ENCODE measurements around the gene TMEM245.
"Not testable (repeated sequence)": the region's sequence is repeated elsewhere in the genome, so short reads cannot be mapped to it uniquely, and the experiment has no call there.

The TMEM245 gene

DNA sequence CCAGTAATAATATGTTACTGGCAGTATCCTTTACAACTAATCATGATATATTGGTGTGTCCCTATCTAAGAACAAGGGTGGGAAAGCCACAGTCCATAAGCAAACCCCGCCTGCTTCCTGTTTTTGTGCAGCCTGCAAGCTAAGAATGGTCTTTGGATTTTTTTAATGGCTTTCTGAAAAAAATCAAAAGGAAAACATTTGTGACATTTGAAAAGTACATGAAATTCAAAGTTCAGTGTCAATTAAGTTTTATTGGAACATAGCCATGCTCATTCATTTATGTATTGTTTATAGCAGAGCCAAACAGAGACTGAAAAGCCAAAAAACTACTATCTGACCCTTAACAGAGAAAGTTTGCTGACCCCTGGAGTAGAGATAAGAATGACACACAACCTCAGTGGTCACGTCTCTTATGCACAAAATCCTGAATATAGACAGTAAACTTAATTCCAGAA lies 12.8 kb upstream of the TMEM245 start:
- DNase-seq (ENCODE audit: low spot score), result no peak

DNA sequence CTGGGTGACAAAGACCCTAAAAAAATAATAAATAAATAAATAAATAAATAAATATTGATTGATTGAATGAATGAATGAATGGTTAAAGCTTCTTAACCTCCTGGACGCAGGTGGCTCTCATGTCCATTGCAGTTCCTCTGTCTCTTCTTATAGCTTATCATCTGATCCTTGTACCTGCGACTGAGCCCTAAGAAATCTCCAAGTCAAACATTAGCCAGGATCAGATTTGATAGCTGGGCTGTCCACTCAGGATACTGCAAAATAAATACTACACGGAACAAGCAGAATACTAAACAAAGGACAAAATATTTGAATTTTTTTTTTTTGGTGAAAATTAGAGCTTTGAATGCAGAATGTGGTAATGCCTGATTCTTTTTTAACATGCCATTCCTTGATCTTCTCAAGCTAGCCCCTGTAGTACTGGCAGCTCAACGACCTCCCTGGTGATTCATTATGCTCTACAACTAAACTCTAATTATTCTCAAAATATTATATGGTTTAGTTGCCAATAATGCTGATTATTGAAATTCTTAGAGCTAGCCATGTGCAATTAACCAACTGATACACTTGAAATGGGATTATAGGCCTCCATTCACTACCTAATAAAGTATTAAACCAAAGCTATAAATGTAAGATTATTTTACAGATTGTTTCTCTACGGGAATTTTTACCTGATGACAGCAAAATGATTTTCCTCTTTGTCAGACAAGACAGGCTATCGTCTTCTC lies 9.9 kb upstream of the TMEM245 start:
- DNase-seq (ENCODE audit: low spot score), result no peak

DNA sequence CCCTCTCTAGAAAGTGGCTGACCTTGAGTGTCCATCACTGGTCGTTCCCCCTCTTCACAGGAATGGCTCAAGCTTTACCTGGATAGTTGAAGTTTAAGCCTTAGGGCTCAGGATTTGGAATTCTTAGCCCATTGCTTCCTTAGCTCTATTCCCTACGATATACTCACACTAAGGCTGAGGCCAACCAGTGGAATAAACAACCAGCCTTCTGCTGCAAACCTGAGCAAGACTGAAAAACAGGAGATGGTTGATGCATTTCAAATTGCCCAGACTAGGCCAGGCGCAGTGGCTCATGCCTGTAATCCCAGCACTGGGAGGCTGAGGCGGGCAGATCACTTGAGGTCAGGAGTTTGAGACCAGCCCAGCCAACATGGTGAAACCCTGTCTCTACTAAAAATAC lies 6.9 kb upstream of the TMEM245 start:
- DNase-seq (ENCODE audit: low spot score), result not testable (repeated sequence)

DNA sequence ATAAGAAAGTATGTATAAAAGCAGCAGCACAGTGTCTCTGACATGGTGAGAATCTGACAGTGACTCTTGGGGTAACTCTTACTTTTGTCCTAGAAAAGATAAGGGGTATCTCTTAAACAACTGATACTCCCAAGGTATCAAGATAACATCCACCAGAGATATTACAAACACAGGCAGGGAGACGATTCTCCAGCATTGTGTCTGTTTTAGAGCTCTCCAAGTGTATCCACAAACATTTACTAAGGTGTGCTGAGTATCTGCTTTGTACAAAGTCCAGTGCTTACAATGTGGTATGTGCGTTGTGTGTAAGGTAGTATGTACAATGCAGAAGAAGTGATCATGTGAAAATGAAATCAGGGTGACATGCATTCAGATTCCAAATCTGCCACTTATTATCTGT lies 4.4 kb upstream of the TMEM245 start:
- DNase-seq (ENCODE audit: low spot score), result no peak

DNA sequence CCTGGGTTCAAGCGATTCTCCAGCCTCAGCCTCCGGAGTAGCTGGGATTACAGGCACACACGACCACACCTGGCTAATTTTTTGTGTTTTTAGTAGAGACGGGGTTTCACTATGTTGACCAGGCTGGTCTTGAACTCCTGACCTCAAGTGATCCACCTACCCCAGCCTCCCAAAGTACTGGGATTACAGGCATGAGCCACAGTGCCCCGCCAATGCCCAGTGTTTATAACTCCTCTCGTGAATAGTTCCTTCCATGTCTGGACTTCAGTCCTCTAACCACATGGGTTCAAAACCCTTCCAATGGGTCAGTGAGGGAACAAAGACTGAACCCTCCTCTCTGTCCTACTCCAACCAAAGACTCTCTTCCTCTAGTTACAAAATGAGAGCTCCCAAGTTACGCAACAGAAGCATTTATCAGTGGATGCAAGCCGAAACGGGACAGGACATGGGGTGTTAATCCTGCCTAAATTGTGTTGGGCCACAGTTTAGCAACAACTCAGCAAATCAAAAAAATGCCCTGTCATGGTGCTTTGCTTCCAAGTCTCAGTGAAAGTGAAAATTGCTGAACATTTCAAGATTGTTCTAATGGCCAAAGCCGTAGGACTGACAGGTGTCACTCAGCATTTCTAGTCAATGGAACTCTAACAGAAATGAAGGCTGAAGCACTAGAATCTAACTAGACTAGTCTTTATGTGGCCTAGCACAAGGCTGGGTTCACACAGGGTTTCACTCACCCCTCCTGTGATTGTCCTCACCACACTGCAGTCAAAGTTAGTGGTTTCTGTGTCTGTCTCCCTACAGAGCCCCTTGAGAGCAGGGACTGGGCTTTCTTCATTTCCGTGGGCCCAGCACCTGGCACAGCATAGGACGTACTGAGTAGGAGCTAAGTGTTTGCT lies 3.2 kb upstream of the TMEM245 start:
- DNase-seq (ENCODE audit: low spot score), result no peak

DNA sequence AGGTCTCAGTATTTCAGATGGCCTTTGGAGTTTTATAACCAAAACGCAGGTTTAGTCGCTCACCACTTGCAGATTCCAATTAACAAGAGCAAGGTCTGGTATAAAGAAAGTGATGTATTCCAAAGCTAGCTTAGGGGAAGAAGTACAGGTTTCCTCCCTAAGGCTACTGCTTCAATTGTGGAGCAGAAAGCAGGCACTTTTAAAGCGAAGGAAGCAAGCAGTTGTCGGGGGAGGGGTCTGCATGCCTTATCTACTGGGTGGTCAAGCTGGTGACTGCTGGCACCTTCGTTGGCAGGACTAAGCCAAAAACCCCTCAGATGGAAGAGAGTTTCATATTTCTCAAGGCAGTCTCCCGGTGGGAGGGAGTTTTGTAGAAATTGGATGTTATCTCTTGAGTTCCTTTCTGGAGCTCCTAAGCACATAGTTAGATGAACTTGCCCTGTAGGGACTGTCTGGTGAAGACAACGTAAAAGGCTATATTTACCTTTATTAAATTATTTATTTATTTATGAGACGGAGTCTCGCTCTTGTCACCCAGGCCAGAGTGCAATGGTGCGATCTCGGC lies 1.6 kb upstream of the TMEM245 start:
- no peak for DNase-seq (ENCODE audit: low spot score)

DNA sequence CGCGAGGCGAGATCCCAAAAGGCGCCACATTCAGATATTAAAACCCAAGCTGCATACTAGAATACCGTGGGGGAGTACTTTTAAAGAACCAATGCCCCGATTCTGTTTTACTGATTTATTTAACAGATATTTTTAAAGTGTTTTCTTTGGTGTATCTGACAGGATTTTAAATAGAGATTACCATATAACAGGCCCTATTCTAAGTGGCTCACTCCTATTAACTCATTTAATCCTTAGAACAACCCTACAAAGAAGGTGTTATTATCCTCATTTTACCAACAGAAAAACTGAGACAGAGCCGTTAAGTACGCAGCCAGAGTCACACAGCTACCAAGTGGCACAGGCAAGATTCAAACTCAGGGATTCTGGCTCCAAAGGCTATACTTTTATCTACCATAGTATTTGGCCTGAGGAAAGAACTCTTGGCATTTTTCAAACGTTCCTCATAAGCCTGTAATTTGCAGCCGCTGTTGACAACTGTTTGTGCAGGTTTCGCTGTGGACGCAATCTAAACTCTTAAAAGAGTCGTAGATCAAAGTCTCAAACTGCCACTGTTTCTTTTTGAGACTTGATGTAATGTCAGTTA lies 550 bp upstream of the TMEM245 start:
- DNase-seq (ENCODE audit: low spot score), result no peak

DNA sequence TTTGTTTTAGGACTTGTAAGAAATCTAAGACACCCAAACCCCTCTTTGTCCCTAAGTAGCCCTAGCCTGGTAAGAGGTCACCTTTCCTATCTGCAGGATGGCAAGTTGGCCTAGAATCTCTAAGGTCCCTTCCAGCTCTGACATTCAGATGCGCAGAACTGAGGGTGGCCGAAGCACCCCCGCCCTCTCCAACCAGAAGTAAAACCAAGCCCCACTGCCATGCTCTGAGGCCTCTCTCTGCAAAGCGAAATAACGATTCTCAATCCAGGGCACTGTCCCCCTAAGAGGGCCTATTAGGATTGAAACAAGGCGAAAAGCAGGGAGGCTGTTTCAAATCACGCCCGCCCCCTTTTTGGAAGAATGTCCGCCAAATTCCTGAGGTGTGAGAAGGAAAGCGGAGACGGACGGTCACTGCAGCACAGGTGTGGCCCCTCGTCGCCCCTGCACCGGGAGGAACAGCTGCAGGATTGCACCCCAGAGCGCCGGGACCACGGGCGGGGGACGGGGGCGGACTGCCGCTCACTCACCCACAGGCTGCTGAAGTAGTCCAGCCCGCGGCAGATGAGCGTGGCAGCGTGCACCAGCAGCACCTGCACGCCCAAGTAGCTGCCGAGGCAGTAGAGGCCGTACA lies 824 bp downstream of the TMEM245 start:
- DNase-seq (ENCODE audit: low spot score), result peak; percentile 43

DNA sequence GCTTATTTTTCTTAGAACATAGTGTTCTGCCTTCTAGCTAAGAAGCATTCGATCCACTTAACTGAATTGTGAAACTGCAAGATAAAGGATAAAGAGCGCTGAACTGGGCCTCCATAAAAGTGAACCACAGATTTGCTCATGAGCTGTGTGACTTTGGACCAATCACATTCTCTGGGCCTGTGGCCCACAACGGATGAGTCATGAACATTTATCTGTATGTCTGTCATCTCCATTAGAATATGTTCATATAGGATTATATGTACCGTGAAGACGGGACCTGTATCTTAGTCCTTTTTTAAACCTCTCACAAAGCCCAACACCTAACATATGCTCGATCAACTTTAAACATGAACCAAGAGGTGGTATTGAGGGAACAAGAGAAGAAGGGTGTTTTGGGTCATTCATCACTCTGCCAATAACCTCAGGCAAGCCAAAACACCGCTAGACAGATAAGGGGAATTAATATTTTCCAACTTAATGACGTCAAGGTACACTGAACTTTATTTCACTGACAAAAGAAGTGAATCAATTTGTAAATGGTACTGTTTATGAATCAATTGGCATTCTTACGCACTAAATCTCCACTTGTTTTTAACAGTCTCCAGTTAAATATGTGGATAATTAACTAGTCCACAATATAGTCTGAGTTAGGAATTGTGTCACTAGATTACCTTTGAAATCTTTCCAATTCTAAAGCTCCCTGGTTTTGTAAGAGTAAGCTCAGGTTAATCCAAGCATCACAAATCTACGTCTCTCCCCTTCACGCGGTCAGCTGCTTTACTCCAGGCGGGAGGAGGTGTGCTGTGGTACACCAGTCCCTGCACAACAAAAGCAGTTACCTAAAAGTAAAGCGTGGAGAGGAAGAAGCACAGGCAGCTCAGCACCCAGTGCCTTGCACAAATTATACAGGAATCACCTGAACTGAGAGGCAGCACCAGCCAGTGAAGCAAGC lies 1.6 kb downstream of the TMEM245 start:
- DNase-seq (ENCODE audit: low spot score), result peak; percentile 90

DNA sequence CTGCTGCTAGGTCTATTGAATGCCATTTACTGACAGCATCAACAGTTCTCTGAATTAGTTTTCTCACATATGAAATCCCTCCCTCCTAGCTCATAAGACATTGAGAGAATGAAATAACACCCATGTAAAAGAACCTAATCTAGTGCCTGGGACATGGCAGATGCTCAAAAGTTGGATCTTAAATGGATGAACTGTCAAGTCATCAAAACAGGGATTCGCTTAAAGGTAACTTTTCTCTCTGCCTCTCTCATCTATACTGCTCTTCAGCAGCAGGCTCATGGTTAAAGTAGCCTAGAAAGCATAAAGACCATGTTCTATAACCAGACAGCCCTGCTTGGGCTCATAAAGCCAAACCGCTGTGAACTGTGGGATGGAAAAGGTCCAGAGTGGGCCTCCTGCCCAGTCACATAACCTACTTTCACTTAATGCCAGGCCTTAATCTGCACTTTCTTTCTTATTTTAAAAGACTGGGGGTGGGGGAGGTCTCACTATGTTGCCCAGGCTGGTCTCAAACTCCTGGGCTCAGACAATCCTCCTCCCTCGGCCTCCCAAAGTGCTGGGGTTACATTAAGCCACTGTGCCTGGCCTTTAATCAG lies 3.7 kb downstream of the TMEM245 start:
- DNase-seq (ENCODE audit: low spot score), result no peak

DNA sequence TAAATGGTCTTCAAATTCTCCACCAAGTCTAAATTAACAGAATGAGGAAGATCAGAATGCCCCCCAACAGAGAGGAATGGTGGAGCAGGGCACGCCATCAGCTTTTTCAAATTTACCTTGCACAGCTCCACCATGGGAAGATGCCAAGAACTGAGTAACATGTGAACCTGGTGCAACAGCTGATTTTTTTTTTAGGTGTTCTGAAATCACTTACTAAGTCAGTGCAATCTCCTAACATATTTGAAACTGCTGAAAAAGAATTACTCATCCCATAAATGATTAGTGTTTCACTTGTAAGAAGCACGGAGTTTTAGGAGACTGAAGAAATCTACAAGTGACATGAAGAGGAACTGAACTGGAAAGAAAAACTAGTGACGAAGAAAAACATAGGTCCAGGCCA lies 5.1 kb downstream of the TMEM245 start:
- DNase-seq (ENCODE audit: low spot score), result peak; percentile 97

DNA sequence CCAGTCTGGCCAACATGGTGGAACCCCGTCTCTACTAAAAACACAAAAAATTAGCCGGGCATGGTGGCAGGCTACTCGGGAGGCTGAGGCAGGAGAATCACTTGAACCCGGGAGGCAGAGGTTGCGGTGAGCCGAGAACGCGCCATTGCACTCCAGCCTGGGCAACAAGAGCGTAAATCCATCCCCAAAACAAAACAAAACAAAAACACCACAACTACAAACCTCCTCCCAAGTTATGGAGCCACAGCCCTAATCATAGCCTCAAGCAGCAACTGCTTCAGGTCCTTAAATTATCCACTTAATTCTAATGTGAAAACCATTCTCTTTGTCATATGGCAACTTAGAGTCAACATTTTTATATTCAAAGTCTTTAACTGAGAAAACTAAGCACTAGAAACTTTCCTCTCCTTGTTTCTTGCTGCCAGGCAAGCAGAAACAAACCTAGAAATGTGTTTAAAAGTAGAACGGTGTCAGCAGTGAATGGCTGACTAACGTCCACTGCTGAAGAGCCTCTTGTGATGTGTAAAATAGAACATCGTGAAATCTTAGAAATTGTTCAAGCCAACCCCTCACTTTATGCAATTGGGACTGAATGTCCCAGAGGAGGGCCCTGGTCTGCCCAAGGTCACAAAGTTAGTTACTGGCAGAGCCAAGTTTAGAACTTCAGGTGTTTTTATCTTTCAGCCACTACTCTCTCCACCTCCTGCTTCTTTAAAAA lies 5.7 kb downstream of the TMEM245 start:
- no peak for DNase-seq (ENCODE audit: low spot score)

DNA sequence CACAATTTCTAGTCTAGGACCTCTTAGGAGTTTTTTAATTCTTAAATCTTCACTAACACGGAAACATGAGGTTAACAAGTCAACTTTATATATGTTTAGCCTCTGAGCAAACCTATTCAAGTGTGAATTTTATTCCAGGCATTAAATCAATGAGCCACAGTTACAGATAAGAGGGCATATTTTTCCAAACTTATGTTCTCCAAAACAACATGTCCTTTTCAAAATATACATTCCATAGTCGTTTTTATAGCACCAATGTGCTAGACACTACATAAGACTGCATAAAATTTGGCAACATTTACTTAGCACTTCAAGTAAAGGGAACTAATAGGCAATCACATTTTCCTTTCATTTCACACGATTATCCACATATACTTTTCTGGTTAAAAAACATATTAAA lies 6.5 kb downstream of the TMEM245 start:
- DNase-seq (ENCODE audit: low spot score), result no peak

DNA sequence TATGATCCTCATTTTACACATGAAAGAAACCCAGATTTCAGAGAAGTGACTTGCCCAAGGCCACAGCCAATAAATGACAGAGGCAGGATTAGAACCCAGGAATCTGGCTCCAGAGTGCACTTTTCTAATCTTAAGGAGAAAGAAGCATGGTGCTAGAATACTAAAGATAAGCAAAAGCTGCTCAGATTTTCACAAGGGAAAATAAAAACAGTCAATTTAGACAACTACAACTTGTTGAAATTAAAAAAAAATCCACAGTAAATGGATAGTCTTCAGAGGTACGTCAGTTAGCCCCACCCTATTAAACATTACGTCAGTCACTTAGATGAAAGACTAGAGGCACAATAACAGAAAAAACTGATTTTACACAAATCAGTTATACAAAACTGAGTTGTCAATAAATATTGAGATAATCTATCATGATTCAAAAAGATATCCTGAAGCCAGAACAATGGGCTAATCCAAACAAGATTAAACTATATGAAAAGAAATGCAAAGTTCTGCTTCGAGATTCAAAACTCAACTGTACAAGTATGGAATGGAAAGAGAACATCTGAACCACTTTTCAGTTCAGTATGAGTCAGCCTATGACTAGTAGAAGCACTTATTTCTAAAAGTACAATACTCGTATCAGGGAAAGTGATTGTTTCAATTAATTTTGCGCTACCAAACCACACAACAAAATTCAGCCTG lies 9.3 kb downstream of the TMEM245 start:
- peak; percentile 54 for DNase-seq (ENCODE audit: low spot score)

DNA sequence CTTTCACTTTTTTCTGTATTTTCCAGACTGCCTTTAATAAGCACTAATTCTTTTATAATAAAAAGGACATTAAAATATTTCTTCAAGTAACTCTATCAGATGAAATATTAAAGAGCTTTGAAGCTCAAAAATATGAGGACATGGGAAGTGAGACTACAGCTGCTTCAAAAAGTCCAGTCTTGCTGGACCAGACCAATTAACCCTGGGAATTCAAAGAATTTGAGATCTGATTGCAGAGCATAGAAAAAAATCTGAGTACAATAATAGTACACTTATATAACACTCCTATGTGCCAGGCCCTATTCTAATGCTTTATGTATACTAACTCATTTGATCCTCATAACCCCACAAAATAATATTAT lies 9.8 kb downstream of the TMEM245 start:
- no peak for DNase-seq (ENCODE audit: low spot score)

DNA sequence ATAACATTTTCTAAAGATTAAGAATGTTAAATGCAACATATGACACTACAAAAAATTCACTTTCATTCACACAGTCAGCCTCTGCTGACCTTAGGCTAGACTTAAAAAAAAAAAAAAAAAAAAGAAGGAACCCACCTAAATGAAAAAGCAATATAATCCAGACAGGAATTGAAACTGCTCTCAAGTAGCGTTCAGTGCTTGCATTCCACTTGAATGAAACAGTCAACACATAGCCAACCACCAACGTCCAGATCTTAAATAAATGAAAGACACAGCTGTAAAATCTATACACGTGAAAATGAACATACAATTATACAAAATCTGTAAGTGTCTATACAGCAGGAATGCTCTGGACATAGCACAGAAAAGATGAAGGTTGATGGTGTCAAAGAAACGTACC lies 11.4 kb downstream of the TMEM245 start:
- peak; percentile 38 for DNase-seq (ENCODE audit: low spot score)

DNA sequence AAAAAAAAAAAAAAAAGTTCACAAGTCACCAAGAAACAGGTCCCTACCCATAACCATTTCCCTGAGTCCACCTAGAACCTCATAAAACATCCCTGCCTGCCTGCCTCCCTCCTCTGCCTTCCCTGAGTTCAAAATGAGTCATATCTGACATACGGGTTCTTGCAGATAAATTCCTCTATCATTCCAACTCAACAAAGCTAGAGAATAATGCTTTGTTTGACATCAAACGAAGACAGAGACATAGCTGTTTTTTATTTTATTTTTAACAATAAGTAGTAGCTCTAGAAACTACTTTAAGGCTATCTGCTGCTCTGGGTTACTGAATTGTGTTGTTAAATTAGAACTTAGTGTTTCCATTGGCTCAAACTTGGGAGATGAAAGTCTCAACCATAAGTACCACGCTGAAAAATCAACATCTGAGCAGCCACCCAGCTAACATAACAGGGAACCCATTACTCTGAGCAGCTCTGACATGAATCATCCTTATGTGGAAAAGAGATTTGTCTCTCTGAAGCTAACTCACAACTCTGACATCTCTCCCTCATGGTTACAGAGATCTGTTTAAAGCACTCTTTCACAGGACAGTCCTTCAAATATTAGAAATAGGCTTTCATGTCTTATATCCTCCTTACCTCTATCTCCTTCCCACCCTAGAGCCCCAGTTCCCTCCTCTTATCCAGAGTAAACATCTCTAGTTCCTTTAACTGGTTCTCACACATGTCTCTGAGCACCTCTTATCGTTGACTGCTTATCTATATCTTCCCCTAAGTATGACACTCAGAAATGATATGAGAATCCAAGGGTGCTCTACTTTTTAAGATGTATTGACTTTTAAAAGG lies 12.1 kb downstream of the TMEM245 start:
- peak; percentile 82 for DNase-seq (ENCODE audit: low spot score)

DNA sequence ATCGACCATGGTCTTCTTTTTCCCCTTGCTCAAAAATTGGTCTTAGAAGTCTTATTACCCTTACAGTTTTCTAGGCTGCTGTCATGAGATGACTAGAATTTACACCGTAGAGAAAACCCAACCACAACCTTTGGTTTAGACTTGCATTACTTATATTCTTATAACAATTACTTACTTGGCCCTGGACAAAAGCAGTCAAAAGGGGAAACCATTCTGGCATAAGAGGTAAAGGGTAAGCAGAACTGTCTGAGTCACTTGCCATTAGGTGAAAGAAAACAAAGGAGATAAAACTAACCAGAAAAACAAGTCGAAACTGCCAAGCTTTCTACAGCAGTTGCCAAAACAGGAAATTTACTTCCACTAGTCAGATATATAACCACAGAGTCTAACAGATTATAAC lies 17.9 kb downstream of the TMEM245 start:
- peak; percentile 77 for DNase-seq (ENCODE audit: low spot score)
